PFSK-1 (cell line): ENCODE measurements around the gene SIDT1.

Source experiments
- FOXP2 ChIP-seq: optimal IDR thresholded peaks from 2 replicates; pipeline ENCODE3; 2011; ENCODE audit warnings: borderline replicate concordance, control low read depth, inconsistent platforms; ENCODE audit not compliant: insufficient read depth; ENCODE audit errors: extremely low read length, extremely low read depth
- POLR2AphosphoS5 ChIP-seq: IDR thresholded peaks from 2 replicates; pipeline ENCODE4 v1.6.1; 2012; ENCODE audit warnings: low read depth, mild to moderate bottlenecking, control low read depth, low read length, moderate library complexity
- REST ChIP-seq, 2 experiments: IDR thresholded peaks; 2 replicates each; pipeline versions ENCODE4 v1.6.1 to v1.8.0; 2011 to 2012; ENCODE audit warnings: low read depth in 2 of 2, low read length in 2 of 2, control low read depth in 1 of 2, inconsistent platforms in 1 of 2, mild to moderate bottlenecking in 1 of 2, moderate library complexity in 1 of 2; ENCODE audit not compliant: insufficient read depth in 1 of 2
- SIN3A ChIP-seq: IDR thresholded peaks from 2 replicates; pipeline ENCODE4 v1.6.1; 2012; ENCODE audit warnings: mild to moderate bottlenecking, low read length, moderate library complexity, borderline replicate concordance; ENCODE audit not compliant: insufficient read depth
- TAF1 ChIP-seq: IDR thresholded peaks from 2 replicates; pipeline ENCODE4 v1.6.1; 2012; ENCODE audit warnings: low read length, control low read depth, borderline replicate concordance; ENCODE audit not compliant: insufficient read depth

GRCh38 chr3:113557374-113557773 lies 25.0 kb downstream of the SIDT1 start:
- TF ChIP-seq SIN3A (no peak), POLR2AphosphoS5 (no peak), TAF1 (no peak), REST (IDR thresholded peaks at IDR 0.05; ENCODE audit: insufficient read depth in 1 of 2, low read depth in 2 of 2, low read length in 2 of 2) (no peak), FOXP2 (no peak)
